ENCODE results near the gene HPCAL4. TPM values are rescaled to one million over a fixed set of nuclear protein-coding genes. Genes with fewer than 3 reads are reported as not detected.

Gene HPCAL4
- total RNA-seq, 5 donors from 2014 or later (not counting 1 experiment from before 2014, with no cell fraction given) = 10.3 to 38.5 (median 28.5) TPM

DNA sequence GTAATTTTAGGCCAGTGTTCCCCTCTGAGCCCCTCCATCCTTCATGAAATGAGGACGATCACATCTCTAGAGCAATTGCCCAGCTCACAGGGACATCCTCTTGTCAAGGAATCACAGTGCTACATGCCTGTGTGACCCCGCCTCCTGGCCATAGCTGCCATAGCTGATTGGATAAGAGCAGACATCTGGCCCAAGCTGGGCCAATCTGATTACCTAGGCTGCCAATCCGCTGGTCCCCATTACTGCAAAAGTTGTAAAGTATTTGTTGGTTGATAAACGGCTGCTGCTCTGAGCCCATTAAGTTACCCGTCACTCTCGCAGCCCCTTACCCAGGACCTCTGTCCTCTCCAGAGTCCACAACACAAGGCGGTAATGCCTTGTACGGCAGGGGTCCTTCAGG is 27.7 kb downstream of the HPCAL4 start:
- H3K36me3 Mint-ChIP-seq = no peaks in the 10 kb centered on the region
- peaks cover 5 to 8% of the 10 kb centered on the region in 2 donors for H3K27me3 Mint-ChIP-seq
- H3K27ac ChIP-seq (ENCODE audit: low read length) = no peak overlapping the region
- WGBS (ENCODE audit: insufficient coverage) = 92% methylated on average over 2 of the region's 8 CpGs
- ATAC-seq (replicated peaks in 1 of 4) = no peak
- no peak overlapping the region for H3K4me3 ChIP-seq (ENCODE audit: control insufficient read depth in 1 of 2, extremely low read depth in 1 of 2, low read length in 1 of 2)
- no peaks in the 10 kb centered on the region for H3K9me3 Mint-ChIP-seq
- H3K36me3 ChIP-seq (ENCODE audit: control insufficient read depth in 2 of 2, extremely low read depth in 1 of 2, insufficient read depth in 1 of 2, low read length in 1 of 2) = no peaks in the 10 kb centered on the region
- ChIA-PET CTCF (no interaction called here), POLR2A (no interaction called here)
- no peak overlapping the region for H3K27ac Mint-ChIP-seq
- peaks cover 0 to 18% of the 10 kb centered on the region in 2 experiments for H3K27me3 ChIP-seq (replicated peaks in 1 of 2; ENCODE audit: control insufficient read depth in 2 of 2, extremely low read depth in 1 of 2, insufficient read depth in 2 of 2, low read length in 1 of 2)
- H3K4me1 ChIP-seq (ENCODE audit: control insufficient read depth in 1 of 2, extremely low read depth in 1 of 2, insufficient read depth in 2 of 2, low read length in 2 of 2) = no peaks in the 10 kb centered on the region
- no peak for DNase-seq
- no peaks in the 10 kb centered on the region for H3K4me1 Mint-ChIP-seq
- H3K4me3 Mint-ChIP-seq = no peak overlapping the region
- no peaks in the 10 kb centered on the region for H3K9me3 ChIP-seq

- H3K4me1 Mint-ChIP-seq = peaks cover 2 to 5% (median 3%) of the 10 kb centered on the region in 3 donors
- POLR2A ChIA-PET = no interaction called here
Measured at GRCh38 chr1:39662861-39663260, 28.4 kb downstream of the HPCAL4 start.

DNA sequence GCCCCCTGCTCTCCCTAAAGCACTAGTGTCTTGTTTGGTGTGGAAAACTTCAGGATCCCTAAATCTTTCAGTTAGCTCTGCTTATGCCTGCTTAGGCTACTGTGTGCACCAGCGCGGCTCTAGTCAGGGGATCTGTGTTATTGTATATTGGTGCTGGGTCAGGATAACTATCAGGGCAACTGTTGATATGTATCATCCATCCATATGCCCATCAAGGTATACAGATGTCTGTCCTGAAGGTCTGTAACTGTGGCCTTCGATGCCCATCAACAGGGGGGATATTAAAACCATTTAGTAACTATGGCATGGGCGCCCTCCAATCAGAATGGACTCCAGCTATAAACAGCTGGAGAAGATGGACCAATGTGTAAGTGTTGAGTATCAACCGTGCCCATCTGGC is 31.7 kb downstream of the HPCAL4 start:
- Mint-ChIP-seq H3K4me1 (peaks cover 4 to 7% (median 5%) of the 10 kb centered on the region in 3 donors), H3K9me3 (no peaks in the 10 kb centered on the region), H3K27ac (no peak overlapping the region), H3K36me3 (no peaks in the 10 kb centered on the region), H3K27me3 (no peaks in the 10 kb centered on the region), H3K4me3 (no peak overlapping the region)
- ChIA-PET CTCF (interaction anchor here (0.6 to 1.9 kb wide), 7 partner anchors 11 to 54 kb away, joined by 3 to 9 read pairs (median 3); partner anchors contain the start of gene NT5C1A (in 1 of the 2)), POLR2A (no interaction called here)
- no CpG with 5 or more reads among the region's 5 CpGs for WGBS (ENCODE audit: insufficient coverage)
- peaks cover 0 to 6% of the 10 kb centered on the region in 2 experiments for H3K4me1 ChIP-seq (ENCODE audit: control insufficient read depth in 1 of 2, extremely low read depth in 1 of 2, insufficient read depth in 2 of 2, low read length in 2 of 2)
- H3K36me3 ChIP-seq (ENCODE audit: control insufficient read depth in 2 of 2, extremely low read depth in 1 of 2, insufficient read depth in 1 of 2, low read length in 1 of 2) = no peaks in the 10 kb centered on the region
- ATAC-seq (replicated peaks in 1 of 4) (no peak), DNase-seq (no peak)
- no peaks in the 10 kb centered on the region for H3K9me3 ChIP-seq
- peaks cover 3 to 6% of the 10 kb centered on the region in 2 experiments for H3K27me3 ChIP-seq (replicated peaks in 1 of 2; ENCODE audit: control insufficient read depth in 2 of 2, extremely low read depth in 1 of 2, insufficient read depth in 2 of 2, low read length in 1 of 2)
- no peak overlapping the region for H3K27ac ChIP-seq (ENCODE audit: low read length)
- no peak overlapping the region for H3K4me3 ChIP-seq (ENCODE audit: control insufficient read depth in 1 of 2, extremely low read depth in 1 of 2, low read length in 1 of 2)

More at GRCh38 chr1:39662861-39663260, 28.4 kb downstream of the HPCAL4 start:
- H3K9me3 ChIP-seq = no peaks in the 10 kb centered on the region
- no peak overlapping the region for H3K4me3 ChIP-seq (ENCODE audit: control insufficient read depth in 1 of 2, extremely low read depth in 1 of 2, low read length in 1 of 2)
- DNase-seq = no peak
- Mint-ChIP-seq H3K27me3 (peaks cover 0 to 4% of the 10 kb centered on the region in 2 donors), H3K36me3 (no peaks in the 10 kb centered on the region), H3K27ac (no peak overlapping the region), H3K4me3 (no peak overlapping the region), H3K9me3 (no peaks in the 10 kb centered on the region)
- no peak overlapping the region for H3K27ac ChIP-seq (ENCODE audit: low read length)
- peaks cover 0 to 11% of the 10 kb centered on the region in 2 experiments for H3K27me3 ChIP-seq (replicated peaks in 1 of 2; ENCODE audit: control insufficient read depth in 2 of 2, extremely low read depth in 1 of 2, insufficient read depth in 2 of 2, low read length in 1 of 2)
- WGBS (ENCODE audit: insufficient coverage) = 67% methylated on average over 1 of the region's 1 CpG
- peaks cover 0 to 4% of the 10 kb centered on the region in 2 experiments for H3K4me1 ChIP-seq (ENCODE audit: control insufficient read depth in 1 of 2, extremely low read depth in 1 of 2, insufficient read depth in 2 of 2, low read length in 2 of 2)
- CTCF ChIA-PET = no interaction called here
- H3K36me3 ChIP-seq (ENCODE audit: control insufficient read depth in 2 of 2, extremely low read depth in 1 of 2, insufficient read depth in 1 of 2, low read length in 1 of 2) = no peaks in the 10 kb centered on the region
- no peak for ATAC-seq (replicated peaks in 1 of 4)

- H3K27ac ChIP-seq (ENCODE audit: low read length) = no peak overlapping the region
- CTCF ChIA-PET = interaction anchor here (0.5 to 1.9 kb wide), 16 partner anchors 8 to 872 kb away, joined by 3 to 17 read pairs (median 4); partner anchors contain the start of genes NT5C1A (in 2 of the 2) and ZNF684 (in 1 of the 2)
- ATAC-seq (replicated peaks in 1 of 4) = no peak
- no peak overlapping the region for H3K4me3 Mint-ChIP-seq
- peaks cover 0 to 2% of the 10 kb centered on the region in 2 donors for H3K27me3 Mint-ChIP-seq
- H3K4me1 ChIP-seq (ENCODE audit: control insufficient read depth in 1 of 2, extremely low read depth in 1 of 2, insufficient read depth in 2 of 2, low read length in 2 of 2) = peaks cover 0 to 6% of the 10 kb centered on the region in 2 experiments
- H3K9me3 Mint-ChIP-seq = no peaks in the 10 kb centered on the region
- DNase-seq = no peak
- H3K27me3 ChIP-seq (replicated peaks in 1 of 2; ENCODE audit: control insufficient read depth in 2 of 2, extremely low read depth in 1 of 2, insufficient read depth in 2 of 2, low read length in 1 of 2) = peaks cover 3 to 10% of the 10 kb centered on the region in 2 experiments
- no peak overlapping the region for H3K4me3 ChIP-seq (ENCODE audit: control insufficient read depth in 1 of 2, extremely low read depth in 1 of 2, low read length in 1 of 2)
- no peak overlapping the region for H3K27ac Mint-ChIP-seq
- no peaks in the 10 kb centered on the region for H3K36me3 ChIP-seq (ENCODE audit: control insufficient read depth in 2 of 2, extremely low read depth in 1 of 2, insufficient read depth in 1 of 2, low read length in 1 of 2)
- no peaks in the 10 kb centered on the region for H3K36me3 Mint-ChIP-seq
- peaks cover 4 to 7% (median 5%) of the 10 kb centered on the region in 3 donors for H3K4me1 Mint-ChIP-seq
- H3K9me3 ChIP-seq = no peaks in the 10 kb centered on the region
- POLR2A ChIA-PET = no interaction called here
- WGBS (ENCODE audit: insufficient coverage) = 89% methylated on average over 11 of the region's 12 CpGs
Measured at GRCh38 chr1:39659110-39659509, 32.1 kb downstream of the HPCAL4 start.

DNA sequence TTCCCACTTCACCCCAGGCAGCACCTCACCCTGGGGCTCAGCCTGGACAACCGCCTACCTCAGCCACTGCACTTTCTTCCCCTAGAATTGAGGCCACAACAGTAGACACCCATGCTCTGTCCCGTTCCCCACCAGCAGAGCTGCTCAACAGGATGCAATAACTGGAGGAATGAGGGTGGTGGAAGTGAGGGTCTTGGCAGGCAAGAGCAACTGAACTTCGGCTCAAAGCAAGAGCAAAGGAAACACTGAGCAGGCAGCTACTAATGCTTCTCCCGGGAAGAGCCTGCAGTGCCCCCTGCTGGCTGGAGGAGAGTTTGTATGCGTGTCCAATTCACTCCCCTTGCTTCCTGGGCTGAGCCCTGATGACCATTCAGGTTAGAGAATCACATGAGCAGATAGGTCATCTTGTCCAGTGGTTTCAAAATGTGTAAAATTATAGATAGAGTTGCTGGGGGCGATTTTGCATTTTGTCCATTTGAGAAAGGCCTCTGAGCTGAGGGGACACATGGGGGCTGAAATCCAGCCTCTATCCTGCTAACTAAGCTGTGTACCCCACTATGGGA is 33.2 kb downstream of the HPCAL4 start:
- H3K27ac Mint-ChIP-seq = no peak overlapping the region
- no peak overlapping the region for H3K4me3 Mint-ChIP-seq
- 14% methylated on average over 5 of the region's 6 CpGs for WGBS (ENCODE audit: insufficient coverage)
- no peaks in the 10 kb centered on the region for H3K36me3 Mint-ChIP-seq
- H3K9me3 Mint-ChIP-seq = no peaks in the 10 kb centered on the region
- DNase-seq = peak; percentile 12 to 79 (median 47)
- CTCF ChIA-PET = interaction anchor here (0.6 to 2.0 kb wide), 24 partner anchors 8 to 934 kb away, joined by 3 to 17 read pairs (median 4); partner anchors contain the start of genes NT5C1A (in 2 of the 2) and HPCAL4 (in 1 of the 2)
- POLR2A ChIA-PET = interaction anchor here (0.6 to 0.9 kb wide), 3 partner anchors 23 to 62 kb away, joined by 3 to 5 read pairs (median 4); partner anchors contain the start of gene HPCAL4 (in 1 of the 2)
- peaks cover 0 to 7% of the 10 kb centered on the region in 2 donors for H3K27me3 Mint-ChIP-seq
- Histone ChIP-seq H3K9me3 (no peaks in the 10 kb centered on the region), H3K36me3 (ENCODE audit: control insufficient read depth in 2 of 2, extremely low read depth in 1 of 2, insufficient read depth in 1 of 2, low read length in 1 of 2) (no peaks in the 10 kb centered on the region), H3K27ac (ENCODE audit: low read length) (no peak overlapping the region), H3K4me3 (ENCODE audit: control insufficient read depth in 1 of 2, extremely low read depth in 1 of 2, low read length in 1 of 2) (no peak overlapping the region), H3K27me3 (replicated peaks in 1 of 2; ENCODE audit: control insufficient read depth in 2 of 2, extremely low read depth in 1 of 2, insufficient read depth in 2 of 2, low read length in 1 of 2) (peaks cover 3 to 16% of the 10 kb centered on the region in 2 experiments), H3K4me1 (ENCODE audit: control insufficient read depth in 1 of 2, extremely low read depth in 1 of 2, insufficient read depth in 2 of 2, low read length in 2 of 2) (peaks cover 0 to 12% of the 10 kb centered on the region in 2 experiments)
- peaks cover 6 to 13% (median 11%) of the 10 kb centered on the region in 3 donors for H3K4me1 Mint-ChIP-seq
- ATAC-seq (replicated peaks in 1 of 4) = peak in 3 of 4 experiments; percentile 44 to 72 (median 59)

DNA sequence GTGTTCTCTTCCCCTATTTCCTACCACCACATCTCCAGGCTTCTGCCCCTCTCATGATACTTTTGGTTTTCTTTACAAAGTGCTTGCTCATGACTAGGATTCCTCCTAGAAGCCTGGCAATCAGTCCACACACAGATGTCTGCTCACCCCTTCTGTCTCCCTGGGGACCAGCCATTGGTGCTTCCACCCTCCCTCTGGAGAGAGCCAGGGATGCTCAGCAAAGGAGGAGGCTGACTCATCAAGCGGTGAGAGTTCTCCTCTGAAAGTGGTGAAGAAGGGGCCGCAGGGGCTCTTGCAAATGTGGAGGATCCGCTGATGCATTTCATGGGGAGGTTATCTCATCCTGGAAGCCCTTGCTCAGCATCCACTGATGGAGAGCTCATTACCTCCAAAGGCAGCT is 33.8 kb downstream of the HPCAL4 start:
- H3K4me1 Mint-ChIP-seq = peaks cover 6 to 13% (median 11%) of the 10 kb centered on the region in 3 donors
- Histone ChIP-seq H3K27ac (ENCODE audit: low read length) (no peak overlapping the region), H3K4me3 (ENCODE audit: control insufficient read depth in 1 of 2, extremely low read depth in 1 of 2, low read length in 1 of 2) (no peak overlapping the region), H3K9me3 (no peaks in the 10 kb centered on the region), H3K4me1 (ENCODE audit: control insufficient read depth in 1 of 2, extremely low read depth in 1 of 2, insufficient read depth in 2 of 2, low read length in 2 of 2) (peaks cover 0 to 12% of the 10 kb centered on the region in 2 experiments), H3K36me3 (ENCODE audit: control insufficient read depth in 2 of 2, extremely low read depth in 1 of 2, insufficient read depth in 1 of 2, low read length in 1 of 2) (no peaks in the 10 kb centered on the region), H3K27me3 (replicated peaks in 1 of 2; ENCODE audit: control insufficient read depth in 2 of 2, extremely low read depth in 1 of 2, insufficient read depth in 2 of 2, low read length in 1 of 2) (peaks cover 3 to 16% of the 10 kb centered on the region in 2 experiments)
- ChIA-PET POLR2A (interaction anchor here in 1 of 2 donors (0.6 to 0.9 kb wide), 2 partner anchors 33 to 62 kb away, joined by 3 to 5 read pairs; partner anchors contain the start of gene HPCAL4), CTCF (interaction anchor here (0.5 to 2.0 kb wide), 20 partner anchors 10 to 800 kb away, joined by 3 to 17 read pairs (median 4); partner anchors contain the start of genes NT5C1A (in 2 of the 2) and HPCAL4 (in 1 of the 2))
- no CpG with 5 or more reads among the region's 3 CpGs for WGBS (ENCODE audit: insufficient coverage)
- H3K9me3 Mint-ChIP-seq = no peaks in the 10 kb centered on the region
- H3K27me3 Mint-ChIP-seq = peaks cover 0 to 7% of the 10 kb centered on the region in 2 donors
- ATAC-seq (replicated peaks in 1 of 4) (no peak), DNase-seq (no peak)
- no peak overlapping the region for H3K27ac Mint-ChIP-seq
- no peak overlapping the region for H3K4me3 Mint-ChIP-seq
- no peaks in the 10 kb centered on the region for H3K36me3 Mint-ChIP-seq
